ENCODE data around the gene CD80.
A peak's percentile ranks its signal among the peaks of the same experiment; 100 is the strongest.

Gene CD80

DNA sequence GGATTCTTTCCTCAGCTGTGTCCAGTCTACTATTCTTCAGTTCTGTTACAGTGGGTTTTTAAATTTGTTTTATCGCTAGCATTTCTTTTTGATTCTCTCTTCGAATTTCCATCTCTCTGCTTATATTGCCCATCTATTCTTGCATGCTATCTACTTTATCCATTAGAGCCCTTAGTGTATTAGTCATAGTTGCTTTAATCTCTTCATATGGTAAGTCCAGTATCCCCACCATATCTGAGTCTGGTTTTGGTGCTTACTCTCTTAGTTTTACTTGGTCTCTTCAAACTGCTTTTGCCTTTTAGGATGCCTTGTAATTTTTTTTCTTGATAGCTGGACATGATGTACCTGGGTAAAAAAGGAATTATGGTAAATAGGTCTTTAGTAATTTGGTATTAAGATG lies 52.0 kb downstream of the CD80 start:
- Histone ChIP-seq H3K27ac (ENCODE audit: poor library complexity, severe bottlenecking) (no peak overlapping the region), H3K4me3 (ENCODE audit: severe bottlenecking) (no peak overlapping the region), H3K36me3 (ENCODE audit: low read depth) (peaks cover 79% of the 10 kb centered on the region), H3K9me3 (ENCODE audit: severe bottlenecking) (no peaks in the 10 kb centered on the region), H3K27me3 (ENCODE audit: insufficient read depth, poor library complexity, severe bottlenecking) (no peaks in the 10 kb centered on the region), H3K4me1 (ENCODE audit: insufficient read depth, poor library complexity, severe bottlenecking) (no peaks in the 10 kb centered on the region)
- no peak for ATAC-seq (ENCODE audit: low read depth)
- DNase-seq (ENCODE audit: low spot score), result no peak
- TF ChIP-seq, protein P1, sequence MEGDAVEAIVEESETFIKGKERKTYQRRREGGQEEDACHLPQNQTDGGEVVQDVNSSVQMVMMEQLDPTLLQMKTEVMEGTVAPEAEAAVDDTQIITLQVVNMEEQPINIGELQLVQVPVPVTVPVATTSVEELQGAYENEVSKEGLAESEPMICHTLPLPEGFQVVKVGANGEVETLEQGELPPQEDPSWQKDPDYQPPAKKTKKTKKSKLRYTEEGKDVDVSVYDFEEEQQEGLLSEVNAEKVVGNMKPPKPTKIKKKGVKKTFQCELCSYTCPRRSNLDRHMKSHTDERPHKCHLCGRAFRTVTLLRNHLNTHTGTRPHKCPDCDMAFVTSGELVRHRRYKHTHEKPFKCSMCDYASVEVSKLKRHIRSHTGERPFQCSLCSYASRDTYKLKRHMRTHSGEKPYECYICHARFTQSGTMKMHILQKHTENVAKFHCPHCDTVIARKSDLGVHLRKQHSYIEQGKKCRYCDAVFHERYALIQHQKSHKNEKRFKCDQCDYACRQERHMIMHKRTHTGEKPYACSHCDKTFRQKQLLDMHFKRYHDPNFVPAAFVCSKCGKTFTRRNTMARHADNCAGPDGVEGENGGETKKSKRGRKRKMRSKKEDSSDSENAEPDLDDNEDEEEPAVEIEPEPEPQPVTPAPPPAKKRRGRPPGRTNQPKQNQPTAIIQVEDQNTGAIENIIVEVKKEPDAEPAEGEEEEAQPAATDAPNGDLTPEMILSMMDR (IDR thresholded peaks at IDR 0.05; ENCODE audit: poor library complexity, severe bottlenecking), result no peak

DNA sequence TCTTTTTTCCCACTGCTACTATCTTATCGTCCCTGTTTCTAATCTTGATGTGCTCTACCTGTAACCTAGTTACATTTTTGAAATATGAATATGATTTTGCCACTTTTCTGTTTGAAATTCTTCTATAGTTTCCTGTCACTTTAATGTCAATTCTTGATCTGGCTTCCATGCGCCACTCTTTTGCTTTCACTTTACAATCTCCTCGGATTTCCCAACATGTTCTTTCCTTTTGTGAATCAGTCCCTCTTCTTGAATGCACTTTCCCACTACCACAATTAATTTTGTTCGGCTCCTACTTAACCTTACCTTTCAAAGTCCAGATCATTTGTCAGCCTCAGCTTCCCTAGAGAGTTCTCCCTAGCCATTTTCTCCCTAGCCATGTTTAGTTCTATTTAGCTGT lies 52.8 kb downstream of the CD80 start:
- no peak for DNase-seq (ENCODE audit: low spot score)
- Histone ChIP-seq H3K9me3 (ENCODE audit: severe bottlenecking) (no peaks in the 10 kb centered on the region), H3K36me3 (ENCODE audit: low read depth) (peaks cover 84% of the 10 kb centered on the region), H3K27me3 (ENCODE audit: insufficient read depth, poor library complexity, severe bottlenecking) (no peaks in the 10 kb centered on the region), H3K27ac (ENCODE audit: poor library complexity, severe bottlenecking) (no peak overlapping the region), H3K4me1 (ENCODE audit: insufficient read depth, poor library complexity, severe bottlenecking) (no peaks in the 10 kb centered on the region), H3K4me3 (ENCODE audit: severe bottlenecking) (no peak overlapping the region)
- no peak for ATAC-seq (ENCODE audit: low read depth)
- TF ChIP-seq, protein P1 (IDR thresholded peaks at IDR 0.05; ENCODE audit: poor library complexity, severe bottlenecking), result no peak

DNA sequence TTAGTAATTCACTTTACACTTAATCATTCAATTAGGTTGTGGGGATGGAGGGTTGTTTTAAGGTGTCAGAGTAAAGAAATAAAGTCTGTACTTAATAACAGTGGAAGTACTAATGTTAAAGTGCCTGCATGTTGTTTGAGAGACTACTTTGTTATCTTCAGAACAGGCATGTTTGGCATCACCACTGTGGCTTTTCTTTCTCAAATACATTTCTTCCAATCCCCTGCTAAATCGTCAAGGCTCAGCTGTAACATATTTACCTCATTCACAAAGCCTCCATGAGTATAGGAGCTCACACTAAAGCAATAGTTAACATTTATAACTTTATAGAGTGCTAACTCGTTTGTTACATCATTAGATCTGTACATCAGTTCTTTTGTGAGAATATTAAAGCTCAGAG lies 58.5 kb downstream of the CD80 start:
- peaks cover 16% of the 10 kb centered on the region for H3K4me1 ChIP-seq (ENCODE audit: insufficient read depth, poor library complexity, severe bottlenecking)
- TF ChIP-seq, protein P1 (IDR thresholded peaks at IDR 0.05; ENCODE audit: poor library complexity, severe bottlenecking), result no peak
- H3K27ac ChIP-seq (ENCODE audit: poor library complexity, severe bottlenecking), result no peak overlapping the region
- DNase-seq (ENCODE audit: low spot score) (no peak), ATAC-seq (ENCODE audit: low read depth) (no peak)
- H3K9me3 ChIP-seq (ENCODE audit: severe bottlenecking), result no peaks in the 10 kb centered on the region
- H3K36me3 ChIP-seq (ENCODE audit: low read depth), result peaks cover 54% of the 10 kb centered on the region
- H3K27me3 ChIP-seq (ENCODE audit: insufficient read depth, poor library complexity, severe bottlenecking), result no peaks in the 10 kb centered on the region
- no peak overlapping the region for H3K4me3 ChIP-seq (ENCODE audit: severe bottlenecking)

DNA sequence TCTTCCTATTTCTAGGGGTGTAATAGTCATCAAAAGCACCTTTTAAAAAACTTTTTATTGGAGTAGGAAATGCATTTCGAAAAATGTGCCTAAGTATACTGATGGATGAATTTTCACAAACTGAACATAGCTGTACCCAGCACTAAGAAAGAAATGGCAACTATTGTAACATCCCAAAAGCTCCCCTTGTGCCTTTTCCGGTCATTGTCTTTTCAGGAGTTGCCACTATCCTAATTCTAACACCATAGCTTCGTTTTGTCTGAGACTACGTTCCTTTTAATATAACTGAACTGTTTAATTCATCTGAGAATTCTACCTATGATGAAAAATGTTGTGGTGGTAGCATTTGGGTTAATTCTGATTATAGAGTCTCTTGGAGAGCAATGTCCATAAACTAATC lies 59.1 kb downstream of the CD80 start:
- Histone ChIP-seq H3K4me3 (ENCODE audit: severe bottlenecking) (no peak overlapping the region), H3K36me3 (ENCODE audit: low read depth) (peaks cover 47% of the 10 kb centered on the region), H3K27me3 (ENCODE audit: insufficient read depth, poor library complexity, severe bottlenecking) (no peaks in the 10 kb centered on the region), H3K27ac (ENCODE audit: poor library complexity, severe bottlenecking) (no peak overlapping the region), H3K4me1 (ENCODE audit: insufficient read depth, poor library complexity, severe bottlenecking) (peaks cover 16% of the 10 kb centered on the region), H3K9me3 (ENCODE audit: severe bottlenecking) (no peaks in the 10 kb centered on the region)
- TF ChIP-seq, protein P1 (IDR thresholded peaks at IDR 0.05; ENCODE audit: poor library complexity, severe bottlenecking), result no peak
- ATAC-seq (ENCODE audit: low read depth), result no peak
- no peak for DNase-seq (ENCODE audit: low spot score)

DNA sequence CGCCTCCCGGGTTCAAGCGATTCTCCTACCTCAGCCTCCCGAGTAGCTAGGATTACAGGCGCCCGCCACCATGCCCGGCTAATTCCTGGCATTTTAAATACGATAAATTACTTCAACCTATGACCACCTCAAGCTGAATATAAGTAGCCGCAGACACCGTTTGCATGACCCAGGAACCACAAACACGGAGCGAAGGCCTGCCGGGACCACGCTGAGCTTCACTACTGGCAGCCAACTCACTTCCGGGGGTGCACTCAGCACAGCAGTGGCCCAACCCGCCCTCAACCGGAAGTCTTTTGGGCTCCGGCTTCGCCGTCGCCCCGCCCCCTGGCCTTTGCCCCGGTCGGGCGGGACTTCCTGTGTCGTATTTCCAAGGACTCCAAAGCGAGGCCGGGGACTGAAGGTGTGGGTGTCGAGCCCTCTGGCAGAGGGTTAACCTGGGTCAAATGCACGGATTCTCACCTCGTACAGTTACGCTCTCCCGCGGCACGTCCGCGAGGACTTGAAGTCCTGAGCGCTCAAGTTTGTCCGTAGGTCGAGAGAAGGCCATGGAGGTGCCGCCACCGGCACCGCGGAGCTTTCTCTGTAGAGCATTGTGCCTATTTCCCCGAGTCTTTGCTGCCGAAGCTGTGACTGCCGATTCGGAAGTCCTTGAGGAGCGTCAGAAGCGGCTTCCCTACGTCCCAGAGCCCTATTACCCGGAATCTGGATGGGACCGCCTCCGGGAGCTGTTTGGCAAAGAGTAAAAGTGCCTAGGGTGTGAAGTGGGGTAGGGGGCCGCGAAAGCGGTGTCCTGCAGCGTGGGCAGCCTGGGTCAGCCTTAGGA lies 61.0 kb downstream of the CD80 start, which contains the start of gene TIMMDC1:
Gene TIMMDC1, plus strand, starts transcription at position 362 of the 826 bp plus-strand sequence. Its CDS starts 187 bp downstream, at position 549.
- ATAC-seq (ENCODE audit: low read depth) (peak; percentile 98), DNase-seq (ENCODE audit: low spot score) (peak; percentile 95)
- H3K36me3 ChIP-seq (ENCODE audit: low read depth), result peaks cover 33% of the 10 kb centered on the region
- peak within 1 kb of the TSS; percentile 44 for H3K4me3 ChIP-seq (ENCODE audit: severe bottlenecking)
- peaks cover 16% of the 10 kb centered on the region for H3K4me1 ChIP-seq (ENCODE audit: insufficient read depth, poor library complexity, severe bottlenecking)
- peak within 1 kb of the TSS; percentile 55 for H3K27ac ChIP-seq (ENCODE audit: poor library complexity, severe bottlenecking)
- TF ChIP-seq, protein P1 (IDR thresholded peaks at IDR 0.05; ENCODE audit: poor library complexity, severe bottlenecking), result no peak
- H3K9me3 ChIP-seq (ENCODE audit: severe bottlenecking), result no peaks in the 10 kb centered on the region
- H3K27me3 ChIP-seq (ENCODE audit: insufficient read depth, poor library complexity, severe bottlenecking), result no peaks in the 10 kb centered on the region
